ENCODE data around the gene REG4. TPM values are rescaled to one million over a fixed set of nuclear protein-coding genes. Genes with fewer than 3 reads are reported as not detected.

Gene REG4
- total and polyA plus RNA-seq, 3 donors from 2014 or later = 0.16 to 6.3 (median 1.9) TPM

- no peak for TF ChIP-seq POLR2A (IDR thresholded peaks at IDR 0.05)
- no peak for TF ChIP-seq CTCF (IDR thresholded peaks at IDR 0.05)
- Histone ChIP-seq H3K27ac (no peak overlapping the region), H3K9me3 (no peaks in the 10 kb centered on the region)
Measured at GRCh38 chr1:119772298-119772697, 39.0 kb downstream of the REG4 start.

GRCh38 chr1:119771770-119772169, 39.5 kb downstream of the REG4 start:
- Histone ChIP-seq H3K27ac (no peak overlapping the region), H3K4me3 (no peak overlapping the region), H3K9me3 (no peaks in the 10 kb centered on the region), H3K4me1 (no peaks in the 10 kb centered on the region), H3K27me3 (no peaks in the 10 kb centered on the region), H3K36me3 (ENCODE audit: low read depth, missing control alignments) (no peaks in the 10 kb centered on the region)
- 82 to 88% methylated on average over 3 of the region's 3 CpGs for WGBS, 2 donors
- no peak for DNase-seq
- TF ChIP-seq POLR2A (IDR thresholded peaks at IDR 0.05) = no peak
- TF ChIP-seq CTCF (IDR thresholded peaks at IDR 0.05) = no peak
- intact Hi-C loops (cut with DNase I; ENCODE audit: low total_unique reads) = no loop called here

More at GRCh38 chr1:119772298-119772697, 39.0 kb downstream of the REG4 start:
- no peak overlapping the region for H3K4me3 ChIP-seq
- intact Hi-C loops (cut with DNase I; ENCODE audit: low total_unique reads) = no loop called here
- WGBS, 2 donors = 96 to 100% methylated on average over 2 of the region's 2 CpGs
- H3K4me1 ChIP-seq = no peaks in the 10 kb centered on the region
- no peaks in the 10 kb centered on the region for H3K27me3 ChIP-seq
- no peaks in the 10 kb centered on the region for H3K36me3 ChIP-seq (ENCODE audit: low read depth, missing control alignments)
- DNase-seq = no peak

- no peak for TF ChIP-seq CTCF (IDR thresholded peaks at IDR 0.05)
- no peak for TF ChIP-seq POLR2A (IDR thresholded peaks at IDR 0.05)
- DNase-seq = no peak
- Histone ChIP-seq H3K27me3 (no peaks in the 10 kb centered on the region), H3K4me3 (no peak overlapping the region), H3K27ac (no peak overlapping the region), H3K9me3 (no peaks in the 10 kb centered on the region), H3K36me3 (ENCODE audit: low read depth, missing control alignments) (no peaks in the 10 kb centered on the region), H3K4me1 (peaks cover 2% of the 10 kb centered on the region)
- 26 to 33% methylated on average over 2 of the region's 2 CpGs for WGBS, 2 donors
- intact Hi-C loops (cut with DNase I; ENCODE audit: low total_unique reads) = no loop called here
Measured at GRCh38 chr1:119771016-119771415, 40.2 kb downstream of the REG4 start.

DNA sequence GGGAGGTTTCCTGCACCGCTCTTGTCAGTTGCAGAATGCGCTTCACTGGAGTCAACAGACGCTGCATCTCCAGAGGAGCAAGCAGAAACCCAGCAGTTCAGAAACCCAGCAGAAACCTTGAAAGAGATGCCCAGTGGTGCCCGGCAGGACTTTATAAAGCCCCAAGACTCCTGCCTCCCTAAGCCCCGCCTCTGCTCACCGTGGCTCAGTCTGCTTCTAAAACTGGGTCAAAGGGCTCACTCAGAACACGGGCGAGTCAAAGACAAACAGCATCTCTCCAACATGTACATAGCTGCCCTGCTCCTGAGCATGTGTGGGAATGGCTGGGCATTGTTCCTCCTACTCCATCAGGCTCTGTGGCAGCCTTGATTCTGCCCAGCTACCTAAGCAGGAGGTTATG, 42.5 kb downstream of the REG4 start, which contains the start of gene HMGCS2:
Gene HMGCS2 (minus strand): TSS at position 128 of the 400 bp plus-strand sequence. CDS start 61 bp downstream, at position 67.
- intact Hi-C loops (cut with DNase I; ENCODE audit: low total_unique reads) = no loop called here
- WGBS, 2 donors = 49 to 64% methylated on average over 8 of the region's 8 CpGs
- H3K27ac ChIP-seq = no peak within 1 kb of the TSS
- H3K27me3 ChIP-seq = no peaks in the 10 kb centered on the region
- no peak for TF ChIP-seq POLR2A (IDR thresholded peaks at IDR 0.05)
- no peak for TF ChIP-seq CTCF (IDR thresholded peaks at IDR 0.05)
- no peak within 1 kb of the TSS for H3K4me3 ChIP-seq
- H3K9me3 ChIP-seq = no peaks in the 10 kb centered on the region
- H3K36me3 ChIP-seq (ENCODE audit: low read depth, missing control alignments) = no peaks in the 10 kb centered on the region
- H3K4me1 ChIP-seq = peaks cover 6% of the 10 kb centered on the region
- no peak for DNase-seq

DNA sequence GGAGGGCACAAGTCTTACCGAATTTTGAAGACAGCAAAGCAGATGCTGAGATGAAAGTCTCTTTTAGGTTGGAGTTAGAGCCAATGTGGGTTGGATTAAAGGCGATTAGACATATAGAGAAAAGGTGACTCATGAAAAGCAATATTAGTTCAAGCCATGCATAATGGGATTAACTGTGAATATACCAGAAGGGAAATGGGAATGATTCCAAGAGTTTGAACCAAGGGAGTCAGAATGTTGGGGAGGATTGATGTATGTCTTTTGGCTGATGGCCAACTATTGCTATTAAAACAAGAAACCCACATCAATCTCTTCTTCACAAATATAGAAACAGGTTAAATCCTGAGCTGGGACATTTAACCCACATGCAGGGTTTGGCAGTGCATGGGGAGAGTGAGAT, 43.8 kb downstream of the REG4 start:
- H3K27ac ChIP-seq = no peak overlapping the region
- H3K4me1 ChIP-seq = peaks cover 6% of the 10 kb centered on the region
- no peak overlapping the region for H3K4me3 ChIP-seq
- no peaks in the 10 kb centered on the region for H3K36me3 ChIP-seq (ENCODE audit: low read depth, missing control alignments)
- no peaks in the 10 kb centered on the region for H3K9me3 ChIP-seq
- DNase-seq = no peak
- no peaks in the 10 kb centered on the region for H3K27me3 ChIP-seq
- intact Hi-C loops (cut with DNase I; ENCODE audit: low total_unique reads) = no loop called here
- 74 to 86% methylated on average over 2 of the region's 2 CpGs for WGBS, 2 donors
- no peak for TF ChIP-seq POLR2A (IDR thresholded peaks at IDR 0.05)
- TF ChIP-seq CTCF (IDR thresholded peaks at IDR 0.05) = no peak
